ENCODE measurements around the gene TPD52L1.

DNA sequence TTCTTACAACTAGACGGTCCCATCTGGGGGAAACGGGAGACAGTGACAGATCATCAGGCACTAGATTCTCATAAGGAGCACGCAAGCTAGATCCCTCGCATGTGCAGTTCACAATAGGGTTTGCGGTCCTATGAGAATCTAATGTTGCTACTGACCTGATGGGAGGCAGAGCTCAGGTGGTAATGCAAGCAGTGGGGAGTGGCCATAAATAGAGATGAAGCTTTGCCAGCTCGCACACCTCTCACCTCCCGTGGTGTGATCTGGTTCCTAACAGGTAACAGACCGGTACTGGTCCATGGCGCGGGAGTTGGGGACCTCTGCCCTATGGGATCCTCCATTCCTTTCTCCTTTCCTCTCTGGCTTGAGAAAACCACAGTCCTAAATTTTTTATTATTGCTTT lies 63.8 kb downstream of the TPD52L1 start:
- TF ChIP-seq CTCF (IDR thresholded peaks at IDR 0.05) (no peak), POLR2A (IDR thresholded peaks at IDR 0.05) (no peak), POLR2AphosphoS5 (IDR thresholded peaks at IDR 0.05) (no peak), EP300 (IDR thresholded peaks at IDR 0.05) (no peak)
